HepG2 (cell line): ENCODE measurements around the gene PRRT1.

ENCODE experiments used
- JARID2 ChIP-seq: sonication (generic); formaldehyde crosslinking; IDR thresholded peaks from 2 replicates; pipeline ENCODE4 v1.8.1; 2023; ENCODE audit warnings: missing genetic modification reagents, inconsistent platforms; ENCODE audit not compliant: insufficient replicate concordance
- POLR2A ChIP-seq, 2 experiments: IDR thresholded peaks; 2 replicates each; pipeline ENCODE4 v1.6.1; 2011; ENCODE audit warnings: low read depth in 2 of 2, low read length in 2 of 2, mild to moderate bottlenecking in 1 of 2, moderate library complexity in 1 of 2; ENCODE audit not compliant: insufficient read depth in 1 of 2
- ZNF333 ChIP-seq: sonication (generic); formaldehyde crosslinking; IDR thresholded peaks from 2 replicates; pipeline ENCODE4 v1.4.0; 2020; ENCODE audit warnings: mild to moderate bottlenecking, missing genetic modification reagents, borderline replicate concordance
- TF ChIP-seq, protein P1 (sequence below): IDR thresholded peaks from 2 replicates; pipeline ENCODE4 v1.6.1; 2016; ENCODE audit warnings: missing compliant biosample characterization, missing genetic modification reagents, borderline replicate concordance

DNA sequence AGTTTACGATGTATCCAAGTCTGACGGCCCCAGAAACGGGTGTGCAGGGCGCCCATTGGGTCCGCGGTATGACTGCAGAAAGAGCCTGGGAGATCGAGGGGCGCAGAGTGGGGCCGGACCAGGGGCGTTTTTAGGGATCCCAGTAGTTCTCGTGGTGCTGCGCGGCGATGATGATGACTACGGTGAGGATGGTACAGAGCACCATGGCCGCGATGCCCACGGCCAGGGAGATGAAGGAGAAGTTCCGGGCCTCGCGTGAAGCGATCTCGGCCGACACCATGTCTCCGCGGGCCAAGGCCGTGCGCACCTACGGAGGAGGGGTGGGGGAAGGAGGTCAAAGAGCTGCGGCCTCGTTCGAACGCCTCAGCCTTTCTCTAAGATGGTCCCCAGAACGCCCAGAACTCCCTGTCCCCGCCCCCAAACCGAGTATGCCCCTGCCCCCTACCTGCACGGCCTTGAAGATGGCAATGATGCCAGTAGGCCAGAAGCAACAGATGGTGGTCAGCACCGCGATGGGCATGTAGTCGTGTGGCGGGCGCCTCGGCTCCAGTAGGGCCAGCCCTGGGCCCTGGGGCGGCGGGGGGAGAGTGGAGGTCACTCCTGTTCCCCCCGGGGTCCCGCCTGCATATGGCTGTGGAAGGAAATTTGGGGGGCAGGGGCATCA is 2.5 kb downstream of the PRRT1 start:
- TF ChIP-seq JARID2, result no peak
- no peak for TF ChIP-seq POLR2A (IDR thresholded peaks at IDR 0.05; ENCODE audit: insufficient read depth in 1 of 2, low read depth in 2 of 2, low read length in 2 of 2)
- TF ChIP-seq, protein P1, sequence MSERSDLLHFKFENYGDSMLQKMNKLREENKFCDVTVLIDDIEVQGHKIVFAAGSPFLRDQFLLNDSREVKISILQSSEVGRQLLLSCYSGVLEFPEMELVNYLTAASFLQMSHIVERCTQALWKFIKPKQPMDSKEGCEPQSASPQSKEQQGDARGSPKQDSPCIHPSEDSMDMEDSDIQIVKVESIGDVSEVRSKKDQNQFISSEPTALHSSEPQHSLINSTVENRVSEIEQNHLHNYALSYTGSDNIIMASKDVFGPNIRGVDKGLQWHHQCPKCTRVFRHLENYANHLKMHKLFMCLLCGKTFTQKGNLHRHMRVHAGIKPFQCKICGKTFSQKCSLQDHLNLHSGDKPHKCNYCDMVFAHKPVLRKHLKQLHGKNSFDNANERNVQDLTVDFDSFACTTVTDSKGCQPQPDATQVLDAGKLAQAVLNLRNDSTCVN, result no peak
- TF ChIP-seq ZNF333, result no peak
